HCT116 (cell line): ENCODE data around the gene SLC9A9. TPM values are rescaled to one million over a fixed set of nuclear protein-coding genes. Genes with fewer than 3 reads are reported as not detected.

ENCODE experiments used
- ATAC-seq: fragments of 200-7000 bp; cut with Tn5 transposase; 2 replicates; pipeline ENCODE4 v1.9.1; 2020; ENCODE audit warnings: mild to moderate bottlenecking, moderate library complexity
- BruUV-seq: library from RNA; stranded (reverse); fragments of 400-500 nt; replicated peaks from 2 replicates; lab custom pipeline; 2021; lab: Mats Ljungman, UMichigan
- CTCF ChIA-PET: fragments of 300-600 bp; sonication (Branson Sonifier 250); formaldehyde crosslinking; loops from one replicate; lab custom pipeline; 2021; ENCODE audit warnings: antibody characterized with exemption; lab: Charles Lee
- POLR2A ChIA-PET: fragments of 300-600, 350-600 bp; sonication (Branson Sonifier 250); formaldehyde crosslinking; loops from one replicate; lab custom pipeline; 2021; ENCODE audit warnings: antibody characterized with exemption; lab: Charles Lee
- RAD21 ChIA-PET, 2 experiments: fragments of 300-600 bp; sonication (Branson Sonifier 250); formaldehyde crosslinking; loops; one replicate each; lab custom pipeline; 2023; ENCODE audit warnings: low total read pairs in 2 of 2; ENCODE audit not compliant: uncharacterized antibody in 2 of 2, unreplicated experiment in 2 of 2, low non-redundant PET in 1 of 2; lab: Charles Lee
- DNase-seq: peaks from one replicate; pipeline ENCODE4 v3.0.0-alpha.2; 2010; ENCODE audit warnings: low read depth, low spot score
- H2AFZ ChIP-seq: fragments of 200-600 bp; shearing (Covaris generic), sonication (generic); 2 replicates; pipeline ENCODE4 v1.6.1; 2017; ENCODE audit warnings: low read depth, mixed run types, mixed read lengths, antibody characterized with exemption, low read length; ENCODE audit not compliant: poor library complexity, severe bottlenecking
- H3K27ac ChIP-seq: 2 replicates; pipeline ENCODE4 v1.5.1; 2012; ENCODE audit warnings: low read depth, low read length
- H3K27me3 ChIP-seq: fragments of 200-600 bp; sonication (generic); 2 replicates; pipeline ENCODE4 v1.6.1; 2016; ENCODE audit warnings: mixed run types, low read length, mixed read lengths; ENCODE audit not compliant: insufficient read depth
- H3K36me3 ChIP-seq, 2 experiments: fragments of 200-500 bp in 1 of 2; fragments of 200-600 bp in 1 of 2; sonication (Bioruptor generic) in 1 of 2; sonication (generic) in 1 of 2; 2 replicates each; pipeline versions ENCODE4 v1.5.1 to v1.6.1; 2014 to 2016; ENCODE audit warnings: low read length in 2 of 2, inconsistent platforms in 1 of 2, mixed read lengths in 1 of 2, mixed run types in 1 of 2; ENCODE audit not compliant: insufficient read depth in 2 of 2, control insufficient read depth in 1 of 2
- H3K4me1 ChIP-seq, 2 experiments: fragments of 200-600 bp in 1 of 2; sonication (generic) in 1 of 2; 2 replicates each; pipeline versions ENCODE4 v1.5.1 to v1.6.1; 2012 to 2017; ENCODE audit warnings: low read length in 2 of 2, inconsistent platforms in 1 of 2, mild to moderate bottlenecking in 1 of 2, mixed read lengths in 1 of 2, mixed run types in 1 of 2, moderate library complexity in 1 of 2; ENCODE audit not compliant: insufficient read depth in 2 of 2, control insufficient read depth in 1 of 2
- H3K4me2 ChIP-seq: fragments of 200-600 bp; sonication (generic); 2 replicates; pipeline ENCODE4 v1.6.1; 2017; ENCODE audit warnings: mixed run types, low read length, mixed read lengths
- H3K4me3 ChIP-seq, 2 experiments: fragments of 200-600 bp in 1 of 2; sonication (generic) in 1 of 2; replicated peaks in 1 of 2; 2 replicates each; pipeline ENCODE4 v1.5.1; 2011 to 2016; ENCODE audit warnings: low read length in 2 of 2, control low read depth in 1 of 2, low read depth in 1 of 2, mild to moderate bottlenecking in 1 of 2, mixed read lengths in 1 of 2, mixed run types in 1 of 2
- H3K79me2 ChIP-seq: fragments of 200-600 bp; sonication (generic); 2 replicates; pipeline ENCODE4 v1.6.1; 2017; ENCODE audit warnings: mild to moderate bottlenecking, mixed run types, low read length, moderate library complexity, mixed read lengths; ENCODE audit not compliant: insufficient read depth
- H3K9ac ChIP-seq: fragments of 200-600 bp; sonication (generic); 2 replicates; pipeline ENCODE4 v1.6.1; 2016; ENCODE audit warnings: low read length, mixed read lengths
- H3K9me2 ChIP-seq: fragments of 200-600 bp; sonication (generic), shearing (Covaris generic); 2 replicates; pipeline ENCODE4 v1.6.1; 2017; ENCODE audit warnings: mixed run types, mild to moderate bottlenecking, moderate library complexity; ENCODE audit not compliant: insufficient read depth
- H3K9me3 ChIP-seq, 2 experiments: fragments of 200-500 bp in 1 of 2; fragments of 200-600 bp in 1 of 2; sonication (Bioruptor generic) in 1 of 2; sonication (generic) in 1 of 2; 2 replicates each; pipeline ENCODE4 v1.6.1; 2014 to 2017; ENCODE audit warnings: low read length in 2 of 2, mixed read lengths in 2 of 2, inconsistent platforms in 1 of 2, low read depth in 1 of 2, mild to moderate bottlenecking in 1 of 2, mixed run types in 1 of 2, moderate library complexity in 1 of 2; ENCODE audit not compliant: control insufficient read depth in 1 of 2, insufficient read depth in 1 of 2
- H4K20me1 ChIP-seq: fragments of 200-600 bp; sonication (generic), shearing (Covaris generic); 2 replicates; pipeline ENCODE4 v1.6.1; 2017; ENCODE audit warnings: mixed run types, mild to moderate bottlenecking, moderate library complexity; ENCODE audit not compliant: insufficient read depth
- CTCF ChIP-seq, 3 experiments: fragments of 200-600 bp in 1 of 3; sonication (generic) in 1 of 3; IDR thresholded peaks in 2 of 3; conservative IDR thresholded peaks in 1 of 3; 2 replicates each; pipeline ENCODE4 v1.5.1; 2012 to 2017; ENCODE audit warnings: low read depth in 2 of 3, low read length in 2 of 3, antibody characterized with exemption in 1 of 3, borderline replicate concordance in 1 of 3, control low read depth in 1 of 3, mild to moderate bottlenecking in 1 of 3, mixed read lengths in 1 of 3, mixed run types in 1 of 3, moderate library complexity in 1 of 3; ENCODE audit not compliant: insufficient read depth in 1 of 3
- EGR1 ChIP-seq: IDR thresholded peaks from 2 replicates; pipeline ENCODE4 v1.6.1; 2012; ENCODE audit warnings: low read depth
- ELF1 ChIP-seq: IDR thresholded peaks from 2 replicates; pipeline ENCODE4 v1.6.1; 2012; ENCODE audit warnings: low read depth, borderline replicate concordance
- EZH2 ChIP-seq: fragments of 200-600 bp; sonication (generic); IDR thresholded peaks from 2 replicates; pipeline ENCODE4 v1.6.1; 2017; ENCODE audit warnings: antibody characterized with exemption, mixed run types
- FOSL1 ChIP-seq: IDR thresholded peaks from 2 replicates; pipeline ENCODE4 v1.6.1; 2012; ENCODE audit warnings: low read depth
- MAX ChIP-seq: IDR thresholded peaks from 2 replicates; pipeline ENCODE4 v1.6.1; 2012
- TCF7L2 ChIP-seq: IDR thresholded peaks from 2 replicates; pipeline ENCODE4 v1.7.0; 2011; ENCODE audit warnings: borderline replicate concordance, inconsistent platforms; ENCODE audit not compliant: insufficient read depth, insufficient read length; ENCODE audit errors: extremely low read depth
- intact Hi-C: fragments of 100-400 bp; cut with micrococcal nuclease; formaldehyde crosslinking; loops from 2 replicates; pipeline ENCODE4 v1.10.0; 2022
- total RNA-seq: library from RNA; stranded (reverse); gene quantifications from one replicate; pipeline ENCODE4 v1.2.1, GENCODE V29; 2021; ENCODE audit not compliant: unreplicated experiment

SLC9A9 gene
- total RNA-seq, 1 experiment from 2014 or later = 0.20 TPM

- ChIA-PET POLR2A (interaction anchor here (0.7 kb wide), 1 partner anchor 64 kb away, joined by 3 read pairs; the partner anchor contains the start of gene SLC9A9), RAD21 (no interaction called here)
- Histone ChIP-seq H3K27ac (no peak overlapping the region), H4K20me1 (no peaks in the 10 kb centered on the region), H3K4me3 (no peak overlapping the region), H3K27me3 (no peaks in the 10 kb centered on the region), H2AFZ (no peak overlapping the region), H3K36me3 (no peaks in the 10 kb centered on the region), H3K9me3 (no peaks in the 10 kb centered on the region), H3K4me1 (peaks cover 0 to 6% of the 10 kb centered on the region in 2 experiments; a peak in 1 of 4 replicates), H3K4me2 (no peak overlapping the region)
- intact Hi-C loops = no loop called here
- DNase-seq = no peak
- no TSS peak for BruUV-seq
- TF ChIP-seq FOSL1 (peak; percentile 30), ELF1 (no peak)
- TF ChIP-seq, all 23 proteins: peak for 1
- Histone ChIP-seq H3K79me2 (no peaks in the 10 kb centered on the region), H3K9me2 (no peaks in the 10 kb centered on the region), H3K9ac (no peak overlapping the region)
- CTCF ChIA-PET = interaction anchor here (0.7 kb wide), 1 partner anchor 9 kb away, joined by 3 read pairs; no protein-coding TSS in a partner anchor
- ATAC-seq = no peak
These were observed 63.8 kb downstream of the SLC9A9 start for GRCh38 chr3:143784446-143784845.

- DNase-seq (no peak), ATAC-seq (no peak)
- POLR2A ChIA-PET = interaction anchor here (0.7 kb wide), 1 partner anchor 64 kb away, joined by 3 read pairs; the partner anchor contains the start of gene SLC9A9
- Histone ChIP-seq H3K27ac (no peak overlapping the region), H2AFZ (no peak overlapping the region), H3K4me3 (no peak overlapping the region), H3K36me3 (no peaks in the 10 kb centered on the region), H4K20me1 (no peaks in the 10 kb centered on the region), H3K9me2 (no peaks in the 10 kb centered on the region), H3K9ac (no peak overlapping the region), H3K9me3 (no peaks in the 10 kb centered on the region), H3K79me2 (no peaks in the 10 kb centered on the region), H3K27me3 (no peaks in the 10 kb centered on the region), H3K4me1 (peaks cover 0 to 6% of the 10 kb centered on the region in 2 experiments; a peak in 1 of 4 replicates), H3K4me2 (no peak overlapping the region)
- CTCF ChIA-PET = interaction anchor here (0.7 kb wide), 1 partner anchor 8 kb away, joined by 3 read pairs; no protein-coding TSS in a partner anchor
- intact Hi-C loops = no loop called here
- TF ChIP-seq EZH2 (no peak), CTCF (IDR thresholded peaks at IDR 0.05 in 2 of 3, conservative IDR thresholded peaks at IDR 0.05 in 1 of 3; ENCODE audit: borderline replicate concordance in 1 of 3, insufficient read depth in 1 of 3, low read depth in 2 of 3, low read length in 2 of 3) (no peak), TCF7L2 (no peak), FOSL1 (no peak), EGR1 (no peak), MAX (no peak)
- RAD21 ChIA-PET = no interaction called here
- no TSS peak for BruUV-seq
These were observed 64.4 kb downstream of the SLC9A9 start for GRCh38 chr3:143783851-143784370.
